Adrenal gland (tissue), 5 donors: ENCODE measurements around the gene KCNC1.

Source experiments
- POLR2A ChIP-seq, 2 donors: fragments of 450-650 bp; IDR thresholded peaks; one replicate each; pipeline ENCODE4 v1.6.1; 2017; ENCODE audit warnings: antibody characterized with exemption in 2 of 2, mild to moderate bottlenecking in 2 of 2, moderate library complexity in 1 of 2
- TF ChIP-seq, protein P1 (sequence below), 6 experiments: fragments of 450-650 bp in 4 of 6; fragments of 200-600 bp in 2 of 6; sonication (generic) in 1 of 6; IDR thresholded peaks; 1 replicate in 5 of 6; 2 replicates in 1 of 6; pipeline versions ENCODE4 v1.5.1 to v1.8.0; 2016 to 2021; ENCODE audit warnings: antibody characterized with exemption in 6 of 6, mild to moderate bottlenecking in 2 of 6, moderate library complexity in 1 of 6
- donor health status: DM: no; HTN: no; CAD: no.

DNA sequence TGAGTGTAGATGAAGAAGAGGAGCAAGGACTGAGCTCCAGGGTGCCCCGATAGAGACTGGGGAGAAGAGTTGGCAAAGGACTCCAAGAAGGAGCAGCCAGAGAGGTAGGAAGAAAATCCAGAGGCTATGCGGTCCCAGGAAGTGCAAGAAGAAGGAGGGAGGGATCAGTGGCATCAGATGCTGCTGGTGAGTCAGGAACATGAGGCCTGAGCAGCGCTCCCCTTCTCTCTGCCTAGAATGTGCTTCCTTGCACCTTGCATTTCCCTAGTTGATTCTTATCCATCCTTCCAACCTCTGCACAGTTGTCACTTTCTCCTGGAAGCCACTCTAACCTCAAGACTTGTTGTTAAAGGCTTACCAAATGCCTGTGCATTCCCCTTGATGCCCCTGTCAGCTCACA, 21.3 kb downstream of the KCNC1 start:
- TF ChIP-seq, protein P1, sequence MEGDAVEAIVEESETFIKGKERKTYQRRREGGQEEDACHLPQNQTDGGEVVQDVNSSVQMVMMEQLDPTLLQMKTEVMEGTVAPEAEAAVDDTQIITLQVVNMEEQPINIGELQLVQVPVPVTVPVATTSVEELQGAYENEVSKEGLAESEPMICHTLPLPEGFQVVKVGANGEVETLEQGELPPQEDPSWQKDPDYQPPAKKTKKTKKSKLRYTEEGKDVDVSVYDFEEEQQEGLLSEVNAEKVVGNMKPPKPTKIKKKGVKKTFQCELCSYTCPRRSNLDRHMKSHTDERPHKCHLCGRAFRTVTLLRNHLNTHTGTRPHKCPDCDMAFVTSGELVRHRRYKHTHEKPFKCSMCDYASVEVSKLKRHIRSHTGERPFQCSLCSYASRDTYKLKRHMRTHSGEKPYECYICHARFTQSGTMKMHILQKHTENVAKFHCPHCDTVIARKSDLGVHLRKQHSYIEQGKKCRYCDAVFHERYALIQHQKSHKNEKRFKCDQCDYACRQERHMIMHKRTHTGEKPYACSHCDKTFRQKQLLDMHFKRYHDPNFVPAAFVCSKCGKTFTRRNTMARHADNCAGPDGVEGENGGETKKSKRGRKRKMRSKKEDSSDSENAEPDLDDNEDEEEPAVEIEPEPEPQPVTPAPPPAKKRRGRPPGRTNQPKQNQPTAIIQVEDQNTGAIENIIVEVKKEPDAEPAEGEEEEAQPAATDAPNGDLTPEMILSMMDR (IDR thresholded peaks at IDR 0.05): no peak
- TF ChIP-seq POLR2A (IDR thresholded peaks at IDR 0.05): no peak
